Left ventricle myocardium superior (tissue), 1 donor: ENCODE results near the gene ARSG. TPM values are rescaled to one million over a fixed set of nuclear protein-coding genes. Genes with fewer than 3 reads are reported as not detected.
"Not testable (repeated sequence)": the region's sequence is repeated elsewhere in the genome, so short reads cannot be mapped to it uniquely, and the experiment has no call there.

ENCODE experiments used
- ATAC-seq: fragments of 200-7000 bp; cut with Tn5 transposase; one replicate; pipeline ENCODE4 v1.9.1; 2020; ENCODE audit warnings: mild to moderate bottlenecking, moderate library complexity
- DNase-seq: peaks from one replicate; pipeline ENCODE4 v3.0.0-alpha.2; 2020
- intact Hi-C: fragments of 100-400 bp; cut with micrococcal nuclease; formaldehyde crosslinking; loops from one replicate; pipeline ENCODE4 v1.11.0; 2022
- total RNA-seq: library from RNA; stranded (reverse); fragmentation: NEBNext Ultra II Directional; extraction: Animal tissue kit (Norgen Biotek cat#: 25700); gene quantifications from one replicate; pipeline ENCODE4 v1.2.1, GENCODE V29; 2021
- donor health status: DM: no; HTN: yes; CAD: no; lungs with severe emphysema.

ARSG gene
- total RNA-seq, 1 donor from 2014 or later: 3.3 TPM

GRCh38 chr17:68321556-68321954, 30.3 kb downstream of the ARSG start:
- DNase-seq: no peak
- intact Hi-C loops: no loop called here
- no peak for ATAC-seq

- no peak for ATAC-seq
- intact Hi-C loops: no loop called here
- no peak for DNase-seq
These were observed 31.3 kb downstream of the ARSG start for GRCh38 chr17:68322630-68323029.

- no peak for ATAC-seq
- no peak for DNase-seq
- intact Hi-C loops: no loop called here
These were observed 32.8 kb downstream of the ARSG start for GRCh38 chr17:68324114-68324513.

GRCh38 chr17:68324654-68325336, 33.5 kb downstream of the ARSG start:
- ATAC-seq (no peak), DNase-seq (no peak)
- intact Hi-C loops: no loop called here

- intact Hi-C loops: no loop called here
These were observed 34.7 kb downstream of the ARSG start for GRCh38 chr17:68325961-68326360.

GRCh38 chr17:68326681-68327080, 35.4 kb downstream of the ARSG start:
- DNase-seq (no peak), ATAC-seq (no peak)
- intact Hi-C loops: no loop called here

More at GRCh38 chr17:68325961-68326360, 34.7 kb downstream of the ARSG start:
- DNase-seq: no peak
- no peak for ATAC-seq

- ATAC-seq (no peak), DNase-seq (no peak)
- intact Hi-C loops: no loop called here
These were observed 36.7 kb downstream of the ARSG start for GRCh38 chr17:68327823-68328557.

- intact Hi-C loops: no loop called here
- DNase-seq (no peak), ATAC-seq (no peak)
These were observed 37.4 kb downstream of the ARSG start for GRCh38 chr17:68328676-68329075.

- intact Hi-C loops: no loop called here
- DNase-seq (no peak), ATAC-seq (no peak)
These were observed 38.0 kb downstream of the ARSG start for GRCh38 chr17:68329331-68329730.

- ATAC-seq, intact Hi-C loops, DNase-seq: not testable (repeated sequence)
These were observed 40.6 kb downstream of the ARSG start for GRCh38 chr17:68331932-68332331.

GRCh38 chr17:68334393-68334792, 43.1 kb downstream of the ARSG start:
- intact Hi-C loops: no loop called here
- no peak for DNase-seq
- ATAC-seq: no peak

GRCh38 chr17:68341482-68341881, 50.2 kb downstream of the ARSG start:
- no peak for DNase-seq
- no peak for ATAC-seq
- intact Hi-C loops: no loop called here

GRCh38 chr17:68343976-68344375, 52.7 kb downstream of the ARSG start:
- intact Hi-C loops: no loop called here
- DNase-seq: no peak
- ATAC-seq: no peak

- no peak for DNase-seq
- intact Hi-C loops: no loop called here
- no peak for ATAC-seq
These were observed 53.4 kb downstream of the ARSG start for GRCh38 chr17:68344701-68345136.

GRCh38 chr17:68346448-68346847, 55.2 kb downstream of the ARSG start:
- DNase-seq (peak; percentile 39), ATAC-seq (peak; percentile 43)
- intact Hi-C loops: no loop called here

- intact Hi-C loops: no loop called here
- DNase-seq (no peak), ATAC-seq (no peak)
These were observed 56.1 kb downstream of the ARSG start for GRCh38 chr17:68347380-68347779.

GRCh38 chr17:68349157-68349556, 57.9 kb downstream of the ARSG start:
- DNase-seq: no peak
- intact Hi-C loops: no loop called here
- ATAC-seq: no peak

GRCh38 chr17:68351395-68351794, 60.1 kb downstream of the ARSG start:
- intact Hi-C loops: no loop called here
- DNase-seq: peak; percentile 57
- ATAC-seq: peak; percentile 61

GRCh38 chr17:68352041-68352440, 60.7 kb downstream of the ARSG start:
- no peak for DNase-seq
- ATAC-seq: no peak
- intact Hi-C loops: no loop called here

GRCh38 chr17:68352671-68353070, 61.4 kb downstream of the ARSG start:
- ATAC-seq, DNase-seq, intact Hi-C loops: not testable (repeated sequence)

- intact Hi-C loops: no loop called here
- no peak for DNase-seq
- ATAC-seq: no peak
These were observed 61.8 kb downstream of the ARSG start for GRCh38 chr17:68353111-68353521.
